ENCODE measurements around the gene APBB2. TPM values are rescaled to one million over a fixed set of nuclear protein-coding genes. Genes with fewer than 3 reads are reported as not detected.

APBB2 gene
- total RNA-seq, 1 experiment from 2014 or later = 46.0 TPM

DNA sequence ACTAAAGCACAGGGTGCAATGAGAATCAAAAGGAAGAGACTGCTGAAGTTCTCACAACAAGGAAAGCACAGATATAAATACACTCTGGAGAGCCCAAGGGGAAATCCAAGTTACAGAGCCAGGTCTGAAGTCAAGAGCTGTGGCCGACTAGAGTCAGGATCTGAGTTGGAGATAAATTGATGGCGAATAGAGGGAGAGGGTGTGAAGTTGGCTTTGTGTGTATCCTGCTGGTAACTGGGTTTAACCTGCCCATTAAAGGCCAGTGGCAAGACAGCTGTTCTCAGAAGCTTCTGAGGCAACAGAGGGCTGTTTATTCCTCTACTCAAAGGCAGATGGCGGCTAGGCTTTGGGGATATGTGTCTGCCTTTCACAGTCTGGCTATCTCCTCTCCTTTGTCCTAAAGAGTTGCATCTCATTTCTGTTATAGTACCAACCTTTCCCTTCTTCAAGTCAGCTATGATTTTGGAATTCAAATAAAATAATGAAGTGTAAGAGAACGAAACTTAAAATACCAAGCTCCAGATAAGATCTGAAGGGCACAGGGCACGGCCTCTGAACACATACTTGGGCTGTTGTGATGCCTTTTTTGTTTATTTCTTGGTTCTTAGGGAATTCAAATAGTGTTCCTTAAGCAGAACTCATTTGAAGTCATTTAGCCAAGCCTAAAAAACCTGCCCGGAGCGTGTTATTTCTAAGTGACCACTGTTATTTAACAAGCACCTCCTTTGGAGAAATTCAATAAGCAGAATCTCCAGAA, 142.1 kb downstream of the APBB2 start:
- no peaks in the 10 kb centered on the region for H4K20me1 ChIP-seq (ENCODE audit: insufficient read depth)
- TF ChIP-seq EZH2 (IDR thresholded peaks at IDR 0.05; ENCODE audit: low read depth) = no peak
- TF ChIP-seq, protein P1, sequence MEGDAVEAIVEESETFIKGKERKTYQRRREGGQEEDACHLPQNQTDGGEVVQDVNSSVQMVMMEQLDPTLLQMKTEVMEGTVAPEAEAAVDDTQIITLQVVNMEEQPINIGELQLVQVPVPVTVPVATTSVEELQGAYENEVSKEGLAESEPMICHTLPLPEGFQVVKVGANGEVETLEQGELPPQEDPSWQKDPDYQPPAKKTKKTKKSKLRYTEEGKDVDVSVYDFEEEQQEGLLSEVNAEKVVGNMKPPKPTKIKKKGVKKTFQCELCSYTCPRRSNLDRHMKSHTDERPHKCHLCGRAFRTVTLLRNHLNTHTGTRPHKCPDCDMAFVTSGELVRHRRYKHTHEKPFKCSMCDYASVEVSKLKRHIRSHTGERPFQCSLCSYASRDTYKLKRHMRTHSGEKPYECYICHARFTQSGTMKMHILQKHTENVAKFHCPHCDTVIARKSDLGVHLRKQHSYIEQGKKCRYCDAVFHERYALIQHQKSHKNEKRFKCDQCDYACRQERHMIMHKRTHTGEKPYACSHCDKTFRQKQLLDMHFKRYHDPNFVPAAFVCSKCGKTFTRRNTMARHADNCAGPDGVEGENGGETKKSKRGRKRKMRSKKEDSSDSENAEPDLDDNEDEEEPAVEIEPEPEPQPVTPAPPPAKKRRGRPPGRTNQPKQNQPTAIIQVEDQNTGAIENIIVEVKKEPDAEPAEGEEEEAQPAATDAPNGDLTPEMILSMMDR (conservative IDR thresholded peaks at IDR 0.05) = no peak
- no peaks in the 10 kb centered on the region for H3K9me3 ChIP-seq (ENCODE audit: insufficient read depth, low read depth)
- CTCF ChIA-PET = no interaction called here
- no peak overlapping the region for H3K27ac ChIP-seq
- H3K36me3 ChIP-seq (ENCODE audit: low read depth) = no peaks in the 10 kb centered on the region
- no peak overlapping the region for H2AFZ ChIP-seq
- H3K4me2 ChIP-seq = no peak overlapping the region
- no peak overlapping the region for H3K4me3 ChIP-seq
- H3K79me2 ChIP-seq (ENCODE audit: low read depth) = no peaks in the 10 kb centered on the region
- DNase-seq = no peak
- H3K4me1 ChIP-seq (replicated peaks; ENCODE audit: insufficient read depth) = no peaks in the 10 kb centered on the region
- intact Hi-C loops (cut with micrococcal nuclease; ENCODE audit: unreplicated experiment) = no loop called here
- H3F3A ChIP-seq (ENCODE audit: insufficient read depth, low read depth) = no peaks in the 10 kb centered on the region
- POLR2A ChIA-PET (ENCODE audit: unreplicated experiment) = no interaction called here
- H3K27me3 ChIP-seq (ENCODE audit: insufficient read depth, low read depth) = no peaks in the 10 kb centered on the region
- no TSS peak for BruUV-seq (replicated peaks)
- no peaks in the 10 kb centered on the region for H3K9me2 ChIP-seq (ENCODE audit: insufficient read depth)

DNA sequence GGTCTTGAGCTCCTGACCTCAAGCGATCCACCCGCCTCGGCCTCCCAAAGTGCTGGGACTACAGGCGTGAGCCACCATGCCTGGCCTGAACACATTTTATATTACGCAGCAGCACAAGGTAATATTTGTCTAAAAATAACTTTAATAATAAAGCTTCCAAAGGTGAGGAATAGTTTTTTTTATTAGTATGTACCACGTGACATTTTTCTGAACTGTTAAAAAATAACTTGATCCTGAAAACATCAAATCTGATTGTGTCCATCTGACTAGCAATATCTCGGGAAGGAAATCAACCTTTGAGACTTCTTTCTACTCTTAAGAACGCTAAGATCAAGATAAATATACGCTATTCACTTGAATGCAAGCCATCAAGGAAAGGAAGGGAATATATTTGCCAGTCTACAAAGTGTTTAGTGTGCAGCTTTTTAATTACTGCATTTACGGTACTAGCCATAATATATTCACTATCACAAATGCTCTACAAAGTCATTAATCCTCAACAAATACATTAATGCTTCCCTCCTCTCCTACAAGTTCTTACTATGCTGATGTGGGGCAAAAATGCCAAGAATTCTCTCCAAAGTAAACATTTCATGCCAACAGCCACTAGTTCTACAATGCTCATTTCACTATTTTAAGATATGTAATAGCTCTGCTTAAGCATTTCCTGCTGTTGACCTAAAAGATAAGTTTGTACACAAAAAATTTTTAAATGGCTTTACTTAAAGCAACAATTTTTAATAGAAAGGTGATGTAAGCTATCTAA, 143.6 kb downstream of the APBB2 start:
- ChIA-PET POLR2A (ENCODE audit: unreplicated experiment) (interaction anchor here (0.6 kb wide), 1 partner anchor 39 kb away, joined by 5 read pairs; no protein-coding TSS in a partner anchor), CTCF (no interaction called here)
- H3K79me2 ChIP-seq (ENCODE audit: low read depth) = no peaks in the 10 kb centered on the region
- BruUV-seq (replicated peaks) = no TSS peak
- H3K4me1 ChIP-seq (replicated peaks; ENCODE audit: insufficient read depth) = no peaks in the 10 kb centered on the region
- no peaks in the 10 kb centered on the region for H3F3A ChIP-seq (ENCODE audit: insufficient read depth, low read depth)
- H3K27me3 ChIP-seq (ENCODE audit: insufficient read depth, low read depth) = no peaks in the 10 kb centered on the region
- intact Hi-C loops (cut with micrococcal nuclease; ENCODE audit: unreplicated experiment) = no loop called here
- H3K36me3 ChIP-seq (ENCODE audit: low read depth) = no peaks in the 10 kb centered on the region
- no peak overlapping the region for H3K4me2 ChIP-seq
- H3K9me2 ChIP-seq (ENCODE audit: insufficient read depth) = no peaks in the 10 kb centered on the region
- H4K20me1 ChIP-seq (ENCODE audit: insufficient read depth) = no peaks in the 10 kb centered on the region
- no peak overlapping the region for H3K4me3 ChIP-seq
- no peak overlapping the region for H2AFZ ChIP-seq
- no peak for TF ChIP-seq EZH2 (IDR thresholded peaks at IDR 0.05; ENCODE audit: low read depth)
- TF ChIP-seq, protein P1 (conservative IDR thresholded peaks at IDR 0.05) = no peak
- H3K27ac ChIP-seq = no peak overlapping the region
- DNase-seq = no peak
- no peaks in the 10 kb centered on the region for H3K9me3 ChIP-seq (ENCODE audit: insufficient read depth, low read depth)

GRCh38 chr4:41069838-41070237, 144.5 kb downstream of the APBB2 start:
- BruUV-seq (replicated peaks) = no TSS peak
- Histone ChIP-seq H4K20me1 (ENCODE audit: insufficient read depth) (no peaks in the 10 kb centered on the region), H3K4me1 (replicated peaks; ENCODE audit: insufficient read depth) (no peaks in the 10 kb centered on the region), H3K4me2 (no peak overlapping the region), H3K36me3 (ENCODE audit: low read depth) (no peaks in the 10 kb centered on the region), H3K9me3 (ENCODE audit: insufficient read depth, low read depth) (no peaks in the 10 kb centered on the region), H3K27ac (no peak overlapping the region), H3F3A (ENCODE audit: insufficient read depth, low read depth) (no peaks in the 10 kb centered on the region), H3K4me3 (no peak overlapping the region), H3K27me3 (ENCODE audit: insufficient read depth, low read depth) (no peaks in the 10 kb centered on the region), H2AFZ (no peak overlapping the region), H3K9me2 (ENCODE audit: insufficient read depth) (no peaks in the 10 kb centered on the region), H3K79me2 (ENCODE audit: low read depth) (no peaks in the 10 kb centered on the region)
- intact Hi-C loops (cut with micrococcal nuclease; ENCODE audit: unreplicated experiment) = no loop called here
- POLR2A ChIA-PET (ENCODE audit: unreplicated experiment) = no interaction called here
- CTCF ChIA-PET = no interaction called here
- no peak for TF ChIP-seq EZH2 (IDR thresholded peaks at IDR 0.05; ENCODE audit: low read depth)
- TF ChIP-seq, protein P1 (conservative IDR thresholded peaks at IDR 0.05) = no peak
- no peak for DNase-seq
